ENCODE results near the gene MREG.
"Not testable (repeated sequence)": the region's sequence is repeated elsewhere in the genome, so short reads cannot be mapped to it uniquely, and the experiment has no call there.

Gene MREG

DNA sequence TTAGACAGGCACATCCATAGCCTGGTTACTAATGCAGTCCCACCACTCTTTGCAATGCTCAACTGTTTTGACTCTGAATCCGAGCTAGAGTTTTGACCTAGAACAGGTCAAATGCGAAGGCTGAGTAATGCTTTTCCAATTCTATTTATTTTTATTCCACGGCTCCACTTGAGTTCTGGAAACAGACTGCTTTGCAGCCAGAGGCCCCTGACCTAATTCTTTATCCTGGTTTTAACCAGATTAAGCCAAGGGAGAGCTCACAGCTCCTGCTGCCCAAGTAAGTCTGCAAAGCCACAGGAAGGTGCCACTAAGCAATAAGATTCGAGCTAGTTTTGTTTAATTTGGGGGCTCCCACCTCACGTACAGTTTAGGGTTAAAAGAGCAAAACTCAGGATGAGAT, 51.4 kb downstream of the MREG start:
- DNase-seq (ENCODE audit: low read depth in 3 of 3, low spot score in 1 of 3), result no peak

DNA sequence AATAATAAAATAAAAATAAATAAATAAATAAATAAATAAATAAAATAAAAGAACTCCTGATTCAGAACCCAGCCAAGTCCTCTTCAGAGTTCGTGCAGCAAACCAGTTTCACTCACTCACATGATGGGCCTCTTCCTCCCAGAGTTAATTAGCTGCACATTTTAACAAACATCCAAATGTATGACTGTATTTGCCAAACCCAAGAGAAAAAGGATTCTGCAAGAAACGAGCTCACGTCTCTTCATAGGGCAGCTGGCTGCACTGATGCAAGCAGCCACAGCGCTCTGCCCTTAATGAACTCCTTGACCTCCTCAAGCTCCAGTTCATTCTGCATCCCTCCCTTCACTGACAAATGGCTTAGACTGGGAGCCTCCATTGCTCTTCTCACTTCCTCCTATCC, 55.1 kb downstream of the MREG start:
- no peak for DNase-seq (ENCODE audit: low read depth in 3 of 3, low spot score in 1 of 3)

DNA sequence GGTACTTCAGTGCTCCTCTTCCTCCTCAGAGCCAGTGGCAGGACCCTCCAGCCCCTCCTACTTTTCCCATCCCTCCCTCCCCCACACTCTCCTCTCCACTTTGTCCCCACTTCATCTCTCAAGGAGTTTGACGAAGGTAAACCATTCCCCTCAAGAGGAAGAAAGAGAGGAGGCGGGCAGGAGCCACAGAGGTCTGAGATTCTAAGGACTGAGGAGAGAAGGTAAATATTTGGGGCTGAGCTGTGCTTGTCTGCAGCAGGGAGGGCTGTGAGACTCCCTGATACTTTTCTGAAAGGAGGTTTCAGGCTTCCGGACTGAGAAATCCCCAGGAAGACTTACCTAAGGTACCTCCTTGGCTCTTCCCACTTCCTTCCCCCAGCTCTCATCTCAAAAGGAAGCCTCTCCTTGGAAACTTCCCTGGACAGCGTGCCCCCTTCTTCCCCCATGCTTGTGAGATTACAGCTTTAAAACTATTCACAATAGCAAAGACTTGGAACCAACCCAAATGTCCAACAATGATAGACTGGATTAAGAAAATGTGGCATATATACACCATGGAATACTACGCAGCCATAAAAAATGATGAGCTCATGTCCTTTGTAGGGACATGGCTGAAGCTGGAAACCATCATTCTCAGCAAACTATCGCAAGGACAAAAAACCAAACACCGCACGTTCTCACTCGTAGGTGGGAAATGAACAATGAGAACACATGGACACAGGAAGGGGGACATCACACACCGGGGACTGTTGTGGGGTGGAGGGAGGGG, 55.8 kb downstream of the MREG start:
- DNase-seq (ENCODE audit: low read depth in 3 of 3, low spot score in 1 of 3), result not testable (repeated sequence)

DNA sequence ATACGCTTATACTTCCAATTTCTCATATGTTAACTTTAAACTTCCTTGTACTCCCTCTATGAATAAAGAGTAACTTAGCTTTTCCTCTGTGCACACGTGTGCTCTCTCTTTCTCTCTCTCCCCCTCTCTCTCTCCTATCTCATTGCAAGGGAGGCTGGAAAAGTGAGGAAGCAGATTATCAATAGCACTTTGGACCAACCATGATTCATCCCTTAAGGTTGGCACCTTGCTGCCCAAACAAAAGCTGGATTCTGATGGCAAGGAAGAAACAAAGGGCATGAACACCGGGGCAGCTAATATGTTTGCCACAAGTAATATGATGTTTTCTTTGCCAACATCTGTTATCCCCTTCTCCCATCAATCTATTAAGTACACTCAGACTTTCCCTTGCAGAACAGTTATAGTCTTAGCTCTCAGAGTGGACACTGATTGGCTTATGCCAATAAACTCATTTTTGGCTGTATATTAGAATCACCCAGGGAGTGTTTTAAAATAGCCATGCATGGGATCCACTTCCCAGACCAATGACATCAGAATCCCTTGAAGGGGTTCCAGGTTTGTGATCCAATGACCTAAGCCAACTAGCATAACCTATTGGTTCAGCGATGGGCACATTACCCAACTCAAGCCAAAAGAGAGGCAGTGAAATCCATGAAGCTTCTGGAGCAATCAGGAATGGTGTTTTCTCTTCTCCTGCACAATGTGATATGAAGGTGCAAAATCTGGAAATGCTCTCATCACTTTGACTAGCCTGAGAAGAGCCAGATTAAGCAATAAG, 60.3 kb downstream of the MREG start:
- no peak for DNase-seq (ENCODE audit: low read depth in 3 of 3, low spot score in 1 of 3)

DNA sequence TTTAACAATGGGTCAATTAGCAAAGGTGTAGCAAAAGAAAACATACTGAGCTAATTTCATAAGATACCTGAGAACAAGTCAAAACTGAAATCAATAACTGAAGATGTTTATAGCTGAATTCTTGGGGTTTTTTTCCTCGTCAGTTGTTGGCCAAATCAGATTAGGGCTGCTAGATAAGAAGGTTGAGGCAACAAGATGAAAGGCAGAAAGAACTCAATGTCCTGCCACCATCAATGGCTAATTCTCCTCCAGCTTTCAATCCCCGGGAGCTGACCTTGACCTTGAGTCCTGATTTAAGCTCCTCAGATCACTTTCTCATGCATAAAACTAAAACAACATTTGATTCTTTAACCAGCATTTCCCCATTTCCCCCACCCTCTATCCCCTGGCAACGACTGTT, 61.8 kb downstream of the MREG start:
- DNase-seq (ENCODE audit: low read depth in 3 of 3, low spot score in 1 of 3), result no peak

DNA sequence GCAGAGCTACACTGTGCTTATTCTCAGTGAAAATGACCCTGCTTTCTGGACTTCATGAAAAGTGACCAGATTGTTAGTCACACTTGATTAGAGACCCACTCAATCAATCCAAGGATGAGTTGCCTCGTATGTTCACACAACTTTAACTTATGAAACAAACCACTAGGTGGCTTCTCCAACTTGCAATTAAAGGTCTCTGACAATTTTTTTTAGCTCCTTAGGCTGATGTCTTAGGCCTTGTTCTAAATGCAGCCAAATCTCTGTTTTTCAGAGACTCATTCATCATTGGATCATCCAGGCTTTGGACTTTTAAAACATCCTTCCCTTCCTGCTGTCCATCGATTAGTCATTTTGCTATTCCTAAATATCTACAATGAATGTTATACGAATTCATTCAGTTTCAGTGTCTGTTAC, 63.4 kb downstream of the MREG start:
- DNase-seq (ENCODE audit: low read depth in 3 of 3, low spot score in 1 of 3), result no peak

DNA sequence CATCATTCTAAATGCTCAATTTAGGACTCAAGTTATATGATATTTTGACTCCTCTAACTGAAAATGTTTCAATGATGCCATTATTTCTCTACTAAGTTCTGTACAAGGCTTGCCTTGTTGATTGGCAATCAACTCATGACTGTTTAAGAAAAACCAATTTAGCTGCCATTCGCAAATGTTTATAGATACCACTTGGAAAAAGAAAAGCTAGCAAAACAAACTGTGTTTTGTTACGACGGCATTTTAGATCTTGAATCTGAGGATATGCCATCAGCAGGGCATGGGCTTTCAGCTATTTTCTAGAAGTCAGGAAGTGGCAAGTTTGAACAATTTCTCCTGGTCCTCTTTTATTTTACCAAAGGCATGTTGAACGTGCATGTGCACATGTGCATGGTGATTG, 65.3 kb downstream of the MREG start:
- no peak for DNase-seq (ENCODE audit: low read depth in 3 of 3, low spot score in 1 of 3)

DNA sequence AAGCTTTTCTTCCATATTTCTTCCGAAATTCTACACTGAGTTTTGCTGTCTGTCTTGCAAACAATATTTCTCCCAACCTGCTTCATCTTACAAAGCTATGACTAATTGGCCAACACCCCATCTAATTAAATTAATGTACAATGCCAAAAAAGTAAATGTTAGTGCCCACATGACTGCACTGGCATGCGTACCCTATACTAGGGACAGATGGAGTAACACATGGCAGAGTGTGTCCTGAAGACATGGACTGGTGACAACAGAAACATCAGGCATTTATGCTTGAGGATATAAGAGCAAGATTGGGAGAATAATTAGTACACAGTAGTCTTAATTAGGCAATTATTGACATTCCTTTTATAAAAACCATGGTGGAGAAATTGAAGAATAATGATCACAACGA, 66.8 kb downstream of the MREG start:
- no peak for DNase-seq (ENCODE audit: low read depth in 3 of 3, low spot score in 1 of 3)

DNA sequence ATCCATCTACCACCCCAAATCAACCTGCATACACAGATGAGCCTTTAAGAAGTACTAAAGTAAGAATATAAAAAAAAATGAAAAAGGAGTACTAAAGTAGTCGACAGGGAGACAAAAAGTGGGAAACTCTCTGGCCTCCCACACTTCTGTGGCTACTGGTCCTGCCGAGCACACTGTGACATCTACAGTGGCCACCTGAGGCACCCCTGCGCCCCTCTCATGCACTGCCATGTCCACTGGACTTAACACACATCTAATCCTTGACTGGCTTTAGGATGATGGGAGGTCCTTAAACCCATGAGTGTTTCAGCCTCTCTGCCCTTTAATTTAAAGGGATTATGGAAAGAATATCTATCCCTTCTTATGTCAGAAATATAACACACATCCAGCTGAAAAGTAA, 71.2 kb downstream of the MREG start:
- no peak for DNase-seq (ENCODE audit: low read depth in 3 of 3, low spot score in 1 of 3)

DNA sequence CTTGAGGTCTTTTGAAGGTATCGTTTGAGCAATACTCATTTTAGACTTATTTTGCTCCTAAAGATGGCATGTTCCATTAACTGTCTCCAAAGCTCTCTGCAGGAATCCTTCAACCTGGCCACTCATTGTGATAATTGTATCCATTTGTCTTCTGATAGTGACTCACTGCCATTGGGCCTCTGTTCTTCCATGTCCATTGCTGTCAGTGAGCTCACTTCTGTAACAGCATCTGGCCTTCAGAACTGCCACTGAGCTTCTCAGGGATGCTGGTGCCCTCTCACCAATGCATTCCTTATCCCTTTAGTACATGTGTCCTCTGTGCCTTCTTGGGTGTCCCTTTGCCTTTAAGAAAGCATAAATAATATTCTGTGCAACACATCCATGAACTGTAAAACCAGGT, 71.6 kb downstream of the MREG start:
- DNase-seq (ENCODE audit: low read depth in 3 of 3, low spot score in 1 of 3), result no peak

DNA sequence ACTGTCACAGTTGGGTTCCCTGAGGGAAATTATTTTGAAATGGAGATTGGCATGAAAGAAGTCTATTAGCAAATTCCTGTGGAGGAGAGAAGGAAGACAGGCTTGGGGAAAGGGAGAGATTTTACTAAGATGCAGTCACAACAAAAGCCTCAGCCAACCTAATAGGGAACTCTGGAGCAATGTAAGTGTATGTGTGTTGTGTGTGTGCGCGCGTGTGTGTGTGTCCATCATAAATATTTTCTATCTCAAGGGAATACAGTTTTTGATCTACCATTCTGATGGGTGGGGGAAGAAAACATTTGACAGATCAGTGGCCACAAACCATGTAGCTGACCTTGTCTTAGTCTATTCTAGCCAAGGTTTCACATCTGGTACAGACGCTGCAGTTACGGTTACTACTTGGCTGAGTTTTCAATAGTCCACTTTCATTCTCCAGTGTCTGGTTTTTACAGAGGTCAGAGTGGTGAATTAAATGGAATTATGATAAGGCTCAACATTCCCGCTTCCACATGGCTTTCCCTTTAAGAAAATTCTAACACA, 72.6 kb downstream of the MREG start:
- DNase-seq (ENCODE audit: low read depth in 3 of 3, low spot score in 1 of 3), result no peak

DNA sequence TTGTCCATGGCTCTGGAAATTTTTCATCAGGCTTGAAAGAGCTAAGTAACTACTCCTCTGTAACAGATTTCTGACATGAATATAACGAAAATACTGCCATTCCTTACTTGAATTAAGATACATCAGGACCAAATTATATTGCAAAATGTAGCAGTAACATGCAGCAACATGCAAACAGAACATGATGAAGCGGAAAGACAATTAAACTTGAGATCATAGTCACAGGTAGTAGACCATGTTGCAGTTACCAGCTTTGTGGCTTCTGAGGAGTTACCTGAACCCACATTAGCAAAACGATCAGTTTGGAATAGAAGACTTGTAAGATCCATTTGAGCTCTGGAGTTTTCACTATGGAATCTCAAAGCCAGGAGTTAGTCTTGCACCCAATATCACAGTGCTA, 76.2 kb downstream of the MREG start:
- no peak for DNase-seq (ENCODE audit: low read depth in 3 of 3, low spot score in 1 of 3)

DNA sequence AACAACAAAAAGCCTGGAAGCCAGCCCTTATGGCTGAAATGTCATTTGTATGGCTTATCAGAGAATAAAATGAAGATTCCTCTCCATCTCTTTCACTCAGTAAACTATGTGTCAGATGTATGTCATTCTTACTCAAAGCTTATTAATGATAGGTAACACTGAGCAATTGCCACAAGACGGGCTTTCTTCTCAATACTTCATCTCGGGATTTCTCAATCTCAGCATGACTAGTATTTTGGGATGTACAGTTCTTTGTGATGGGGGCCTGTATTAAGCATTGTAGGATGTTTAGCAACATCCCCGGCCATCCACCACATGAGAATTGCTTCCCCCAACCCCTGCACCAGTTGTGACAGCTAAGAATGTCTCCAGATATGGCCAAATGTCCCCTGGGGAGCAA, 80.2 kb downstream of the MREG start:
- no peak for DNase-seq (ENCODE audit: low read depth in 3 of 3, low spot score in 1 of 3)

DNA sequence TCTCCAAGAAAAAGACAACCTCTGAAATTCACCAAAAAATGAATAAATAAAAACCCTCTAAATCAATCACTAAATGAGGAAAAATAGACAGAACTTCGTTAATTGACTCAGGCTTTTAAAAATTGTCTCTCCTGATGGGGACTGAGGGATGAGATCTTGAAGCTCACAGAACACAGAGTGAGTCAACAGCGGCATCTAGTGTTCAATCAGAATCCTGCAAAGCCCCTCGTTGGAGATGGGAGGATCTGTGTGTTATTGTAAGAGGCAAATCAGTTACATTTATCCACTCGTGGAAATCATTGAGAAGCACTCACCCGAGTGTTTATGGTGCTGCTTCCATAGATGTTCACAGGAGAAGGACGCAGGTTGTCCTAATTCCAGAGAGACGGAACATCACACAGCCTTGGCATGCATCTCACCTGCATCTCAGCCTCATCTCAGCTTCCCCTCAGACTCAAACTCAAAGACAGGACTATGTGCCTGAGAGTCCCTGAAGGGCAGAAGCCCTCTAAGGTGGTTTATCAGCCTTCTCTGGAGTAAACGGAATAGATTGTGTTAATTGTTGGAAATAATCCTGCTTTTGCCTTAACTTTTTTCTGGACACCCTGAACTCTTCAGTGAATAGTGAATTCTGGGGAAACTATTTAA, 82.0 kb downstream of the MREG start:
- DNase-seq (ENCODE audit: low read depth in 3 of 3, low spot score in 1 of 3), result peak in 2 of 3 donors; percentile 5 to 15

DNA sequence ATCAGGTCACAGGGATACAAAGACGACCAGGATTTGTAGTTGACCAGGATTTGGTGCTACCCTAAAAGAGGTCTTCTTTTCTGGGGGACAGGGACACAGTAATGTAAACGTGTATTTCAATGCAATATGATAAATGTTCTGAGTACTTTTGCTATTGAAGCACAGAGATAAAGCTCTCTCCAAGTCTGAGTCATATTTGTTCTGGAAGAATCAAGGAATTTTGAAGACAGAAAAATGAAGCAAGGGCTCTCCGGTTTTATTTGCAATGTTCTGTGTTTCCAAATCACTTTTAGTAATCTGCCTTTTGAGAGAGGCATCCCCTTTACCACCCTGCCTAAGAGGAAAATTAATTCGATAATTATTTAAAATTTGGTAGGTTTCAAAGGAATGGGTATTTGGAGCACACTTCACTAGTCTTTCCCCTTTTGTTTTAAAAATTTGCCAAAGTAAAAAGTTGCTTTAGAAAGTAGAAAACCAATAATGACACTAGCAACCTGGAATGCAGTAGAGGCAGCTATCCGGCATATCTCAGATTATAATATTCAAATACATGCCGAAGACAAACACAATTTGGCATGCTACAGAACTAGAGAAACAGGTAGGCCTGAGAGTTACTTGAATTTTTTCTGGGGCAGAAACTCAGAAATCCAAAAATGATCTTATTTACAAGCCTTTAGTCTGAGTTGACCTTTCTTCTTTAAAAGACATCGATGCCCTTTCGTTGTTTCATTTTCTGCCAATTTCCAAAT, 82.7 kb downstream of the MREG start:
- DNase-seq (ENCODE audit: low read depth in 3 of 3, low spot score in 1 of 3), result no peak

DNA sequence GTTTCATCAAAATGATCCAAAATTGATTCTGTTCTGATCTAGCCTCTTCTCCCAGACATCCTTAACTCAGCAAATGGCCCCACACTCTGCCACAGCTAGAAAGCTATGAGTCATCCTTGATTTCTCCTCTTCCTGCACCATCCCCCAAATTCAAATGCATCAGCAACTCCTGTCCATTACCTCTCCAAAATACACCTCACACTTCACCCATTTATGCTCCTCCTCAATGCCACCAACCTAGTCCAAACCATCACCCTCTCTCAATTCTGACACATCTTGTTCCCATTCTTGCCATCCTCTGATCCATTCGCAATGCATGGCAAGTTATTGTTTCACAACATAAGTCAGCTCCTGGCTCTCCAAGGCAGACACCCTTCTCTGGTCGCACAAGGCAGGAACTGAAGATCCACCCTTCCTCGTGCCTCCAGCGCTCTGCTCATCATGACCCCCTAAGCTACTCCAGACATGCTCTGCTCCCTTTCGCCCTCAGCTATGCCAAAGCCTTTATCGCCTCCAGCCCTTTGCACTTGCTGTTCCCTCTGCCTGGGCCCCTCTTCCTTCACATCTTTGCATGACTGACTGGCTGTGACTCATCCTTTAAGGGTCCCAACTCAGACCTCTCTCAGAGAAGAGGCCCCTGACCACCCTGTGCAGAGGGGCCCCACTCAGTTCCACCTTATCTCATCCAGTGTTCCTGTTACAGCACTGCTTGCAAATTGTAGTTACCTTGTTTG, 83.6 kb downstream of the MREG start:
- DNase-seq (ENCODE audit: low read depth in 3 of 3, low spot score in 1 of 3), result no peak

DNA sequence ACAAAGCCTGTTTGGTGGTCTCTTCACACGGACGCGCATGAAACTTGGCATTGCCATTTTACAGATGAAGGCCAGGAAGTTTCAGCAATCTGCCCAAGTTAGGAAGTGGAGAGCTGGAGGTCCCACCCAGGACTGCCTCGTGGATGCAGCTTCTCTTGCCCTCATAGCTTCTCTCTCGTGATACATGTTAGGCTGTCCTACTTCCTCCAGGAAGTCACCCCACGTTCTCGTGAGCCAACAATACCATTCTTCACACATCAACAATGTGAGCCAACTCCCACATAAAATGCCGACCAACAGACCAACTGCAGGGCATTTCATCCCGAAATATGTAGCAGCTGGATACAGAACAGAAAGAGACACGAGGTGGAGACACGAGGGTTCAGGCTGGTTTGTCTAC, 85.3 kb downstream of the MREG start:
- no peak for DNase-seq (ENCODE audit: low read depth in 3 of 3, low spot score in 1 of 3)

DNA sequence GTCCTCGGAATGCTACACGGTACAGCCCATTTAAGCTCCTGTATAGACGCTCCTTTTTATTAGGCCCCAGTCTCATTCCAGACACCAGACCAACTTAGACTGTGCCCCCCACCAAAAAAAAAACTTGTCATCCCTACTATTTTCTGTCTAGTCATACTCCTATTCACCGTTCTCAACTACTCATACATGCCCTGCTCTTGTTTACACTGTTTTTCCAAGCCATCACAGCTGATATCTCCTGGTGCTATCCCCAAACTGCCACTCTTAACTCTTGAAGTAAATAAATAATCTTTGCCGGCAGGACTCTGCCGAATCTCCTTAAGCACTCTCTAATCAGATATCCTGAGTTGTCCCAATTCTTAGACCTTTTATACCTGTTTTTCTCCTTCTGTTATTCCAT, 86.4 kb downstream of the MREG start:
- not testable (repeated sequence) for DNase-seq (ENCODE audit: low read depth in 3 of 3, low spot score in 1 of 3)

DNA sequence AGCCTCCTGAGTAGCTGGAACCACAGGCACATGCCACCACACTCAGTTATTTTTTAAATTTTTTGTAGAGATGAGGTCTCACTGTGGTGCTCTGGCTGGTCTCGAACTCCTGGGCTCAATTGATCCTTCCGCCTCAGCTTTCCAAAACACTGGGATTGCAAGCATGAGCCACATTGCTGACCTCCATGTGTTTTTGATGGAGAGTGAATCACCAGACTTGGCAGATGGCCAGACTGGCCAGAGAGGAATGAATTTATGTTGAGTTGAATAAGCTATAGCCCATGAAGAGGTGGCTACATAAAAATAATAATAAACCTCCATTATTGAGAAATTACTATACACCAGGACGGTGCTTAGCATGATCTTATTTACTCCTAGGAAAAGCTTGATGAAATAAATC, 91.5 kb downstream of the MREG start:
- DNase-seq (ENCODE audit: low read depth in 3 of 3, low spot score in 1 of 3), result no peak

DNA sequence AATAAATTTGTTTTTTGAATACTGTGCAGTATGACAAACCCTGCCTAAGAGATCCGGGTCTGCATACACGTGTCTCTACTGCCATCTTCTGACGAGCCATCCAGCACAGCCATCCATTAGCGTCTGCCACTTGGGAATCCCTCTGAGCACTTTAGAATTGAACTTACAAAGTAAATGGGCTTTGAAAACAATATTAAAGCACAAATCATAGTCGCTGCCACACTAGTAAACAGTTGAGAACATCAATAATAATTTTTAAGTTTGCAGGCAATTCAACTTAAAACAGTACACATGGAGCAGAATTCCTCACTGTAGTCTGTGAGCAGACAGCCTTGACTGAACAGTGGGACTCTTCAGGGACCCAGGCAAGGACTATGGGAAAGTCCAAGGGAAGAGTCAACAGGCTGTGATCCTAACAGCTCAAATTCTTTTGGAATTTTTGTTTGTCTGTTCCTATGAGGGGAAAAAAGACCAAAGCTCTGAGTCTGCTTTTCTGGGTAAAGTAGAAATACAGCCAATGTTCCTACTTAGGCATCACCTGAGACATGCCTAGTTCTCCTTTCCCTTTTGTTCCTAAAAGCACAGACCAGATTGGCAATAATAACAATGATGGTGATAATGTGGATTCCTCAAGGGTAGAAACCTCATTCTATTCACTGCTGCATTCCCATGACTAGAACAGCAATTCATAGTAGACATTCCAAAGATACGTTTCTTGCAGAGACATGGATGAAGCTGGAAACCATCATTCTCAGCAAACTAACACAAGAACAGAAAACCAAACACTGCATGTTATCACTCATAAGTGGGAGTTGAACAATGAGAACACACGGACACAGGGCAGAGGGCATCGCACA, 92.9 kb downstream of the MREG start:
- DNase-seq (ENCODE audit: low read depth in 3 of 3, low spot score in 1 of 3), result peak in 2 of 3 donors; percentile 1 to 13

Measured in stimulated activated CD4-positive, alpha-beta T cell treated with anti-CD3 and anti-CD28 coated beads, TNF-alpha, amount 100 ng/mL, for 1 hour (primary cell).